Hepatocyte (in vitro differentiated cells): Measurements from ENCODE around the gene PVALEF.

Experiments used
- EZH2 ChIP-seq: fragments of 200-600 bp; sonication (generic); IDR thresholded peaks from 2 replicates; pipeline ENCODE4 v1.6.1; 2016; ENCODE audit warnings: antibody characterized with exemption, mild to moderate bottlenecking, borderline replicate concordance
- EZH2phosphoT487 ChIP-seq: fragments of 200-600 bp; sonication (generic); IDR thresholded peaks from one replicate; pipeline ENCODE4 v1.6.1; 2018; ENCODE audit warnings: antibody characterized with exemption, mild to moderate bottlenecking, low read depth, moderate library complexity; ENCODE audit not compliant: unreplicated experiment, severe bottlenecking
- TF ChIP-seq, protein P1 (sequence below): fragments of 200-600 bp; sonication (generic); IDR thresholded peaks from 2 replicates; pipeline ENCODE4 v1.5.1; 2016; ENCODE audit warnings: antibody characterized with exemption, mild to moderate bottlenecking; ENCODE audit not compliant: poor library complexity

GRCh38 chr17:81120149-81120484, 45.2 kb upstream of the PVALEF start:
- TF ChIP-seq, protein P1, sequence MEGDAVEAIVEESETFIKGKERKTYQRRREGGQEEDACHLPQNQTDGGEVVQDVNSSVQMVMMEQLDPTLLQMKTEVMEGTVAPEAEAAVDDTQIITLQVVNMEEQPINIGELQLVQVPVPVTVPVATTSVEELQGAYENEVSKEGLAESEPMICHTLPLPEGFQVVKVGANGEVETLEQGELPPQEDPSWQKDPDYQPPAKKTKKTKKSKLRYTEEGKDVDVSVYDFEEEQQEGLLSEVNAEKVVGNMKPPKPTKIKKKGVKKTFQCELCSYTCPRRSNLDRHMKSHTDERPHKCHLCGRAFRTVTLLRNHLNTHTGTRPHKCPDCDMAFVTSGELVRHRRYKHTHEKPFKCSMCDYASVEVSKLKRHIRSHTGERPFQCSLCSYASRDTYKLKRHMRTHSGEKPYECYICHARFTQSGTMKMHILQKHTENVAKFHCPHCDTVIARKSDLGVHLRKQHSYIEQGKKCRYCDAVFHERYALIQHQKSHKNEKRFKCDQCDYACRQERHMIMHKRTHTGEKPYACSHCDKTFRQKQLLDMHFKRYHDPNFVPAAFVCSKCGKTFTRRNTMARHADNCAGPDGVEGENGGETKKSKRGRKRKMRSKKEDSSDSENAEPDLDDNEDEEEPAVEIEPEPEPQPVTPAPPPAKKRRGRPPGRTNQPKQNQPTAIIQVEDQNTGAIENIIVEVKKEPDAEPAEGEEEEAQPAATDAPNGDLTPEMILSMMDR: no peak
- TF ChIP-seq EZH2: no peak
- TF ChIP-seq EZH2phosphoT487: no peak
